Stimulated activated CD4-positive, alpha-beta T cell treated with anti-CD3 and anti-CD28 coated beads, Interleukin-4, amount 100 ng/mL, for 48 hours (primary cell): Measurements from ENCODE around the gene TMPRSS6.

ENCODE experiments used
- DNase-seq, 2 donors: peaks; one replicate each; pipeline ENCODE4 v3.0.0-alpha.2; 2020; ENCODE audit warnings: low read depth in 2 of 2

The TMPRSS6 gene

DNA sequence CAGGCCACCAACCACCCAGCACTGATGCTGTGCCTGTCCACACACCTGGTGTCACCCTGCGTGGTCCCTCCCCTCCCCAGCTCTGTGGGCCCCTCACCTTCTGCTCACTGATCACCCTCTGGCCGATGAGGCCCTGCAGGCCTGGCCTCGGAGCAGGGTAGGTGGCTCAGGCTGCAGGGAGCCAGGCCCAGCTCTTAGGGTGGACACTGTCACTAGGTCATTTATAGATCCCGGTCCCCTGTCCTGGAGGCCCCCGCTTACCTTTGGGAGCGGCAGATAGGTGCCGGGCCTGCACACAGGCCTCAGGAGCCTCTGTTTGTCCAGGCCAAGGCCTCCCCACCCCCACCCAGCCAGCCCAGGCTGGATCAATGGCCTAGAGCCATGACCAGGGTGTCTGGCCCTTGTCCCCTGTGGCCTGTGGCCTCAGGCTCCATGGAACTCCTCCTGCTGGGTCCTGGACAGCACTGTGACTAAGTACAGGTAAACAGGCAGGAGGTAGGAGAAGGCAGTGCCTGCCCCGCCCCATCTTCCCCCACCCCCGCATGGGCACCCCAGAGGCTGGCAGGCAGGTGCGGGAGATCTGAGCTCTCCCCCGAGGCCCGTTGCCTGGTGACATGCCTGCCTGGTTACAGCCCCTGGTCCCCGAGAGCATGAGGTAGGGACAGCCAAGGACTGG, at the start of gene TMPRSS6:
TSS of gene TMPRSS6 (minus strand) at position 472 of the 676 bp plus-strand sequence. CDS start 6,296 bp downstream, outside the sequence.
- DNase-seq: no peak

DNA sequence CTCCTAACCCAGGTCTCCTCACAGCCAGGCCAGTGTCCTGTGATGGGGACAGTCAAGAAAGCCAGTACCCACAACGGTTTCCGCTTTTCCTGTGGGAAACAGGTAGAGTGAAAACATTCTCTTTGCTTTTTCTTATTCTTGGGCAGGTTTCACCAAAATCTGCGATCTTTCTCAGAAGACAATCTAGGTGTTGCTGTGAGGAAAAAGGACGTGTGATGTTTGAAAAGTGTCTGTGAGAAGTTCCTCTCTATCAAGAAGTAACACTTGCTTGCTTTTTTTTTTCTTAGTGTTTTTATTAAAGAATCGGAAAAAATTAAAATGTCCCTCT, 49.4 kb upstream of the TMPRSS6 start:
- no peak for DNase-seq

DNA sequence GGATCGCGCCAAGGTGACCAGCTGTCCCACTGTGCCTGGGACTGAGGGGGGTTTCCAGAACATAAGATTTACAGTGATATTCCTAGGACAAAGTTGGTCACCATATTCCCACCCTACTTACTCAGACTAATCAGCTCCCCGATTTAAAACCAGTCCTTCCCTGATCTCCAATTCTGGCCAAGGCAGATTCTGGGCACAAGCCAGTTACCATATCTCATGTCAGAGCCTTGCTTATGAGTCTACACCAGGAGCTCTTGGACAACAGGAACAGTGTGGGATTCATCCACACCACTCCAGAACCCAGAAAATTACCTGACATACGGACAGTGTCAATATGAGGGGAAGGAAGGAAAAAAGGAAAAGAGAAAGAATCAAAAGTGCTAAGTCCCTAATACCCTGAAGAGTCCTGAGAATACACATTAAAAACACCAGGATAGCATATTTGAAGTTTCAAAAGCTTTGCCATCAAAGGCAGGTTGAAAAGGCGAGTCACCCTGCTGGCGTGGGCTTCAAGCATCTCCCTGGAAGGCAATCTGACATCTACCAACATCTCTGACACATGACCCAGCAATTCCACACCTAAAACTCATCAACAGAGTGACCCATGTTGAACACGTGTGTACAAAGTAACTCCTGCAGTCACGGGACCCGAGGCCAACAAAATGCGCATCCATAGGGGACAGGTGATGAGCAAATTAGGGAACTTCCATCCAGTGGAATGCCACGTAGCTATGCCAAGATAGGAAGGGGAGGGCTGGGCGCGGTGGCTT, 48.2 kb upstream of the TMPRSS6 start:
- DNase-seq: no peak

DNA sequence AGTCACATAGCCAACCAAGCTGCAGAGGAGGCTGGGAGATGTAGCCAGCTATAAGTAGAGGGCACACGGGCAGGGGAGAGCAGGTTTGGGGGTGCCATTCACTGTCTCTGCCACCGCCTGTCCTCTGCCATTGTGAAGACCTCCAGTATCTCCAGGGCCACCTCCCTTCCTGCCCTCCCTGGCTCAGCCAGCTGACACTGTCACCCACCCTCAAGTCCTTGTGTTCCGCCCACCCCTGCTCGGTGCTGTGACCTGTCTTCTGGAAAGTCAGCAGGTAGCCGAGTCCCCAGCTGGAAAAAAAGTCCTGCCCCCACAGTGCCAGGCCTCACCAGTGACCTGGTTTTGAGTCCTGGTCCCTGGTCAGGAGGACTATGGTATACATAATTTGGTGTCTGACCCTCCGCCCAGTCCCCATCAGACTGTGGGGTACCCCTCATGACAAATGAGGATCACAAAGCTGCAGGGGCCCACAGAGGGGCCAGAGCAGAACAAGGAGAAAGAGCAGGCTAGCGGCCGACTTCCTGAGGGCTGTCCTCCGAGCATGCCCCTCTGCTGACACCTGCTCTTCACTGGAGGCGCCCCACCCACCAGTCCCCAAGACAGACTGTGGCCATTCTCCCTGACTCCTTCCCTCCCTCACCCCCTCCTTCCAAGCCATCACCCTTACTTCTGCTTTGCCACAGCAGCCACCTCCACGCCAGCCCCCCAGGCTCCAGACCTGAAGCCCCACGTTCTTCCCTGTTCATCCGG, 47.3 kb upstream of the TMPRSS6 start:
- no peak for DNase-seq

DNA sequence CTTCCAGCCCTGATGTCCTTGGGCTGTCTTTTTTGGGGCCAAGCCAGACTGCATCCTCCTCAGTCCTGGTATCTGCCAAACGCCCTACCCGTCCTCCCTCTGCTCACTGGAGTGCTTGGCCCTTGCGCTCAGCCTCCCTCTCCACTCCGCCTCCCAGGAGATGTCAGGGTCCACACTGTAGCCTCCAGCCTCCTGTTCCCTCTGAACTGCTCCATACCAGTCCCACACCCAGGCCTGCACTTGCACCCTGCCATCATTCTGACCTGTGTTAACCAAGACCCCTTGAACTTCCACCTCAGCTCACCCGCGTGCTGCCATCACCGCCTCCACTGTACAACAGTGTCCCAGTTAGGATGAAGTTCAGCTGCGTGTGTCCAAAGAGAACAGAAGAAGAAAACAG, 46.5 kb upstream of the TMPRSS6 start:
- DNase-seq: no peak

DNA sequence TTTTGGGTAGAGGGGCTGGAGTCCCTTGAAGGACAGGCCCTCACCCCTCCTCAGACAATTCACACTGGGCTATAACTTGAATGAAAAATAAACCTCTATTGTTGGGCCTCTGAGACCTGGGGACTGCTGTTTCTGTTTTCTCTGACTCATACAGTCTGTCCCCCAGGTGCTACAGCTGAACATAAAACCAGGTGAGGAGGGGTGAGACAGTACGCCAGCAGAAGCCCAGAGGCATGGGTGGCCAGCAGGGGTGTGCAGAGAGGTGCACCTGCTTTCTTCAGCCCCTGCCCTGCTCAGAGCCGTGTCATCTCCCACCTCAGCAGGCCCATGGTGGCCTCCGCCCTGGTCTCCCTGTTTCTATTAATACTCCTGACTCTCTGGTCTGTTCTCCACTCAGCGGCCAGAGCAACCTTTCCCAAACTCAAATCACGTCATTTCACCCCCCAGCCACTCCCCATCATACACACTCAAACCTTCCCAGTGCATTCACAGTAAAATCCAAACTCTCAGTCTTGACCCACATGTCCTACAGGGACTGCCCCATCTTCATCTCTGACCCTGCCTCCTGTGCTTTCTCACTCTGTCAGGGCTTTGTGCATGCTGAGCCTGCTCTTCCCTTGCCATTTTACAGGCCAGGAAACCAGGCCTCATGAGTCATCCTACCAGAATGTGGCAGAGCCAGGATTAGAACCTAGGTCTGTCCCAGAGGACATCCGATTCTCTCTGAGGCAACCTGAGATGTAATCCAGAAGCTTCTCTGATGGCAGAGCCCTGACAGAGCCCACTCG, 45.6 kb upstream of the TMPRSS6 start:
- no peak for DNase-seq

DNA sequence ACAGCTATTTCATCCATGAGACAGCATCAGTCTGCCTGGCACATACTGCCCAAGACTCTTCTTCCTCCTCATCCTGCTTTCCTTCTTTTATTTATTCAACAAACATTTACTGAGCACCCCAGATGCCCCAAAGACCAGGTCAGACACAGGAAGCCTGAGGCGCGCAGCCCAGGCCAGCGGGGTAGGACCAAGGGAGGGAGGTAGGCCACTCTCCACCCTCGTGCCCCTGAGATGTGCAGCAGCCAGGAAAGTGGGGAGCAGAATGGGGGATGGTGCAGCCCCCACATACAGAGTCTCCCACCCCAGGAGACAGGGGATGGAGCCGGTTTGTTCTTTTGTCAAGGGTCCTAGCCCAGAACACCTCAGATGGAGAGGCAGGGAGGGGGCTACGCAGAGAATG, 44.4 kb upstream of the TMPRSS6 start:
- DNase-seq: no peak

DNA sequence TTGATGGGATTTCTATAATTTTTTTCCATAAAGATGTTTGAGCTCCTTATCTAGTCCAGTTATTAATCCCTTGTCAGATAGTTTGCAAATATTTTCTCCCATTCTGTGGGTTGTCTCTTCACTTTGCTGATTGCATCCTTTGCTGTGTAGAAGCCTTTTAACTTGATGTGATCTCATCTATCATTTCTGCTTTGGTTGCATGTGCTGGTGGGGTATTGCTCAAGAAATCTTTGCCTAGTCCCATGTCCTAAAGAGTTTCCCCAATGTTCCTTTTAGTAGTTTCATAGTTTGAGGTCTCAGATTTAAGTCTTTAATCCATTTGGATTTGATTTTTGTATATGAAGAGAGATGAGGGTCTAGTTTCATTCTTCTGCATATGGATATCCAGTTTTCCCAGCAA, 41.9 kb upstream of the TMPRSS6 start:
- DNase-seq: no peak

DNA sequence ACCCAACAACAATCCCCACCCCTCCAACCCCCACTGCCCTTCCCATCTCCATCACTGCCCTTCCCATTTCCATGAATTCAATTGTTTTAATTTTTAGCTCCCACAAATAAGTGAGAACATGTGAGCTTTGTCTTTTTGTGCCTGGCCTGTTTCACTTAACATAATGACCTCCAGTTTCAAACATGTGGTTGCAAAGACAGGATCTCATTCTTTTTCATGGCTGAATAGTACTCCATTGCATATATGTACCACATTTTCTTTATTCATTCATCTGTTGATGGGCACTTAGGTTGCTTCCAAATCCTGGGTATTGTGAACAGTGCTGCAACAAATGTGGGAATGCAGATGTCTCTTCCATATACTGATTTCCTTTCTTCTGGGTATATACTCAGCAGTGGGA, 41.2 kb upstream of the TMPRSS6 start:
- DNase-seq: no peak

DNA sequence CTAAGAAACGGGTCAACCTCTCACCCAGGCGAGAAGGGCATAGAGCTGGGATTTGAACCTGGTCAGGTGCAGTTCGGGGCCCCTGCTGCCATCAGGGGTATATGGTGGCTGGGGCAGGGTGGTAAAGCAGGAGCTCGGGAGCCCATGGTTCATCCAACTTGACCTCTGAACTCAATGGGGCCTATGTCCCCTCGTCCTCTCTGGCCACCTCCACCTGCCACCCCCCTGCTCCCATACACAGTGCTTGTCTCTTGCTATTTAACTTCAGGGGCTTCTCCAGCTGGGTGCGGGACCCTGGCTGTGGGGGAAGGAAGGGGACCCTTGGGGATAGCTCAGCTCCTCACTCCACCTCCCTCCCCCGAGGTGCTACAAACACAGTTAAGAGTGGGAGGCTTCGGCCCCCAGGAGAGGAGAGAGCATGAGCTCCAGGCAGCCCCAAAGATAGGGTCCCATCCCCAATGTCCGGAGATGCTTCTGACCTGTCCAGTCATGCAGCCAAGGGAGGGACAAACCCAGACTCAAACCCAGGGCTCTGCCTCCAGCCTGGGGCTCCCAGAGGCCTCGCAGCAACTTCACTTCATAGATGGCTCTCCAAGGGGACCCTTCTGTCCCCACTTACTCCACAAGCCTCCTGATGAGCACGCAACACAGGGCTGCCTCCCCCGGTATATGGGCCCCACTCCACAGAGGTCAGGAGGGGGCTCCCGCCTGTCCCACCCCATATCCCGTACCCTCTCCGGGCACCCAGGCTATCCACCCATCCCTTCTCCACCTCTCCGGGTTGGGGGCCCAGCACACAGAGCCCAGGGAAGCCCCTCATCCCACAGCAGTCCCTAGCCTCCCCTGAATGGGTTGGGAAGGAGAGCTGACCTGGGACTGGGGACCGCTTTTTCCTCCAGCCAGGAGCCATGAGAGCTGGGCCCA, 39.5 kb upstream of the TMPRSS6 start:
- no peak for DNase-seq

DNA sequence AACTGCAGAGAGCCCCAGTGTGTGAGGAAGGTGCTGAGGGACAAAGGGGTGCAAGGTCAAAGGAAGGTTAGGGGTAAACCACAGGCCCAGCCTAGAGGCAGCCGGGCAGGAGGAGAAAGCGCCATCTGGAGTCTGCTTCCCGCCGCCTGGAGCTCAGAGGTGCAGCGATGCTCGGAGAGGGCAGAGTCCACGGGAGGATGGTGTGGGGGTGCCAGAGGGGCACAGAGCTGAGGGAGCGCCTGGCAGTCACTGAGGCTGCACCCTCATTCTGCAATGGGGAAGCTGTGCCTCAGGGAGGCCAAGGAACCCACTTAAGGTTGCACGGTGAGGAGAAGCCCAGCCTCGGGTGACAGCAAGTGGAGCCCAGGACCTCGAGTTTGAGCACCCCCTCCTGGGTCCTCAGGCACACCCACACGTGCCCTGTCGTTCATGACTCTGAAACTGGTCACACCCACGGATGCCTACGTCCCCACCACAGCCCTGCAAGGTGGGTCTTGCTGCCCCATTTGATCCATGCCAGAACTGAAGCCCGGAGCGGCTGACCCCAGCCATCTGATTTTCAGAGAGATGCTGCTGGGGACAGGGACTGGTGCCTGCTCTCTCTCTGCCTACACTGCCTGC, 38.6 kb upstream of the TMPRSS6 start:
- DNase-seq: no peak

DNA sequence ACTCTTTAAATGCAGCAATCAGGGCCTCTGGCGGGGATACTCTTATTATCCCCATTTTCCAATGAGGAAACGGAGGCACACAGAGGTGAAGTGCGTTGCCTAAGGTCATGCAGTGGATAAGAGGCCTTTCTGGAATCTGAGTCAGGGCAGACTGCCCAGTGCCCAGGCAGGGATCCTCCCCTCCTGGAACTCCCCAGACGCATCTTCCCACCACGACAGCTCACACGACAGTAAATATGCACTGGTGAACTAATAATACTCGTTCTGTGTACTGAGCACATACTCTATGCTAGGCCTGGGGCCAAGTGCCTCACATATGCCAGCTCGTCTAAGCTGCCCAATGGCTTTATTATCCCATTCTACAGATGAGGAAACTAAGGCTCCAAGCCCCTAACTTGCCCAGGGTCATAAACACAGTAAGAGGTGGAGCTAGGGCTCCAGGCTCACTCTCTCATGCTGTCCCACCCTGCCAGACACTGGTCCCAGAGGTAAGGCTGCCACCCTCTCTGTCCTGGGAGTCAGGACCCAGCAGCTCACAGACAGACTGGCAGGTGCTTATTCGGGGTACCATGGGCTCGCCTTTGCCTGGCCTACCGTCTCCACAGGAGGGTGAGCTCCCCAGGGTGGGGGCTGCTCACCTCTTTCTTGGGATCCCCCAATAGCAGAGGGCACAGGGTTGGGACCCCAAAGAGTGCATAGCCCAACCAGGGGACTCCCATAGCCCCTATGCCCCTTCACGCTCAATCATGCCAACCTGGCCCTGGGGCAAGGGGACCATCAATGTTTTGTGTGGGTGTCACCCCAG, 37.9 kb upstream of the TMPRSS6 start:
- DNase-seq: no peak

DNA sequence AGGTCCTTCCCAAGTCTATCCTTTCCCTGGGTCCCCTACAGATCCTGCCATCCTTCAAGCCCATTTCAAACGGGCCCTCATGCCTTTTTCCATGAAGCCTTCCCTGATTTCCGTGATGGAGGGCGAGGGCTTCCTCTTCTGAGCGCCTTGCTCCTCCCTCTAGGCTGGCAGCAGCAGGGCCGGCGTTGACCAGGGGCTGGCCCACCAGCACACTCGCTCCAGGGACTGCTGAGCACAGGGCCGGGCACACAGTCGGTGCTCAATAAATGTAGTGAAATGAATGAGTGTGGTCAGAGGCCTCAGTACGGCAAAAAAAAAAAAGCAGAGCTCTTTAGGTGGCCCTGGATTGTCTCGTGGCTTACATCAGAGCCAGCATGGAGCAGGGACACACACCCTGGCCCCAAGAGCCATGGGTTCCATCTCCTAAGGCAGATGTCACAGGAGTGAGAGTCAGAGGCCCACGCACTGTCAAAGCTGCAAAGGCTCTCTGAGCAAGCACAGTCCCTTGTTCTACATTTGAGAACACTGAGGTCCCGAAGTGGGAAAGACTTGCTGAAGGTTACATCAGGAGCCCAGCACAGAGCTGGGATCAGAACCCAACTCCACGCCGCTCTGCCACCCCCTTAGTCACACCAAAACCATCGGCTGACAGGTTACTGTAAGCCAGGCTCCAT, 37.1 kb upstream of the TMPRSS6 start:
- no peak for DNase-seq

DNA sequence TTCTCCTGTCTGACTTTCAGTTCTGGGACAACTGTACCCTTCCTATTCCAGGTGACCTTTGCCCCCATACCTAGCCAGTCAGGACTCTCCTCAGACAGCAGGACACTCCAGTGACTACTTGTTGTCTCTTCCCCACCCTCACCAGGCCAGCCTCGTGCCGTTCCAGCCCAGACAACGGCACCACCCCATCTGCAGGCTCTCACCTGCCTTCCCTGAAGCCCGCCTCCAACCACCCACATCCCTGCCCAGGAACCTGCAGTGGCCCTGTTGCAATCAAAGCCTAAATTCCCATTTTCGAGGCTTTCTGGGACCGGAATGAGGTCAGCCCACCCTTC, 36.5 kb upstream of the TMPRSS6 start:
- no peak for DNase-seq

DNA sequence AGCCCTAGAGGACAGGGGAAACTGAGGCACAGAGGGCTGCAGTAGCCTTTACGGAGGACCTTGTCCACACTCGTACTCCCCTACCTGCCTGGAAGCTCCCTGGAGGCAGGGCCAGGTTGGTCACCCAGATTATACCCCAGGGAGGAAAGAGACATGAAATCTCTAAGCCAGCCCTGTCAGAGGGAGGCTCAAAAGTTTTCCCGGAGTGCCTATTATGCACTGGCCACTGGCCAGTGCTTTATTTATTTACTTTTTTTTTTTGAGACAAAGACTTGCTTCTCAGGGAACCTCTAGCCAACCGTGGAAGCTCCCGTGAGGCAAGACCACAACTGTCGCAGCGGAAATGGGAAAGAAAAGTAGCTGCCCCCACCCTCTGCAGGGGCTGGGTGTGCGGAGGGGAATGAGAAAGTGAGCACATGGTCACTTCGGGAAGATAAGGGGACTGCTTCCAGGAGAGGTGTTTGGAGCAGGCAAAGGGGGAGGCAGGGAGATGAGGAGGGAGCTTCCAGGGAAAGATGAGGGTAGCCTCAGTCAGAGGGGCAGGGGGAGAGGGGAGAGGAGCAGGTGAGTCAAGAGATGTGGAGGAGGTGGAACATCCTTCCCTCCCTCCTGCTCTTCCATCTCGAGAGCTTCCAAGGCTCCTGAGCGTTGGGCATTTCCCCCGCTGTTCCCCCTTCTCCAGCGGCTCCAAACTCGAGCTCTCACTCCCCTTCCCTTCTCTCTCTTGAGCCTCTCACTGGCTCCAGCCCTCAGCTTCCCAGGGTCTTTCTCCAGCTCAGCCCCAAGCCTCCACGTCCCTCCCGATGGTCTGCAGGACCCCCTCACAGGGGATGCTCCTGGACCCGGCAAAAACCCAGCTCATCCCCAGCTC, 35.9 kb upstream of the TMPRSS6 start:
- no peak for DNase-seq

DNA sequence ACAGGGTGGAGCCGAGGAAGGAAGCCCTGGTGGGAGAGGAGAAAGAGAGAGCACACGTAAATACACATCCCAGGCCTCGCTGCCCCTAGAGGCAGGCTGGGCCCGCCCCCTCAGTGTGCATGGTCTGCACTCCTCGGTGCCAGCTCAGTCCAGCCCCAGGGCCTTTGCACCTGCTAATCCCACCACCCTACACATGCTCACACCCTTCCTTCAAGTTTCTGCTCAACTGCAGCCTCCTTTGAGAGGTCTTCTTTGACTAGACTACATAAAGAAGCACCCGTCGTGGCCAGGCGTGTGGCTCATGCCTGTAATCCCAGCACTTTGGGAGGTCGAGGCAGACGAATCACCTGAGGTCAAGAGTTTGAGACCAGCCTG, 34.7 kb upstream of the TMPRSS6 start:
- no peak for DNase-seq

DNA sequence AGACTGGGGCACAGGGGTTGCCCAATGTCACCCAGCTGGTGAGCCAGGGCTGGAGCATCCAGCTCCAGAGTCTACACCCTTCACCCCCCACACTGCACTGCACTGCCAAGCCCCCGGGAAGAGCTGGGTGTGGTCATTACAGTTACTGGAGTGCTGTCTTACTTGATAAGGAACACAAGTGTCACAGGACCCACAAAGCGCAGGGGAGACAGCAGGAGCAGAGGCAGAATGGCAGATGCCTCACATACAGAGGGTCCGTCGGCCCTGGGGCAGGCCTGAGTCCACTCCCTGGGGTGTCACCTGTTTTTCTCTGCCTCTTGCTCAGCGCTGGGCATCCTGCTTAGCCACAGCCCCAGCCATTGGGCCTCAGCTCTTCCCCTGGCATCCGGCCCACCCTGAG, 32.5 kb upstream of the TMPRSS6 start:
- no peak for DNase-seq

DNA sequence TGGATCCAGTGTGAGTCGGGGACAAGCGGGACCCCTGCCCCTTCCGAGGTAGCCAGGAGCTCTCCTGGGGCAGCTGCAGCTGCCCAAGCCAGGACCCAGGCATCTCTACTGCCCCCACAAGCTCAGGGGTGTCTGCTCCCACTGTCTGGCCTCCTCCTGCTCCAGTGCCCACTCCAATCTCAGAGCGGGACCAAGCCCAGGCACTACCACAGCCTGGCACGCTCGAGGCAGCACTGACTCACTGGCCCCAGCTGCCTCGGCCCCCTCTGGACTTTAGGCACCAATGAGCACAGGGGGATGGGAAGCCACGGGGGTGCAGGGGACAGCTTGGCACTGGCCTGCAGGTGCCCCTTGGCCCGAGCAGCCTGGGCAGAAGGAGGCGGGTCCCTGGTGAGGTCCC, 32.0 kb upstream of the TMPRSS6 start:
- no peak for DNase-seq
